Gastroesophageal sphincter (tissue), 4 donors: ENCODE data around the gene SPESP1. TPM values are rescaled to one million over a fixed set of nuclear protein-coding genes. Genes with fewer than 3 reads are reported as not detected.

ENCODE experiments used
- ATAC-seq: fragments of 150-250 bp; one replicate; pipeline ENCODE4 v1.9.1; 2016; ENCODE audit warnings: mild to moderate bottlenecking, moderate library complexity
- H3K27ac ChIP-seq, 4 donors: fragments of 200-600 bp; sonication (generic) in 3 of 4; 1 replicate in 3 of 4; 2 replicates in 1 of 4; pipeline ENCODE4 v1.5.1; 2016 to 2019
- H3K27me3 ChIP-seq: fragments of 200-600 bp; sonication (generic); one replicate; pipeline ENCODE4 v1.5.1; 2019
- H3K36me3 ChIP-seq, 2 donors: fragments of 200-600 bp; sonication (generic); one replicate each; pipeline ENCODE4 v1.5.1; 2019; ENCODE audit warnings: control low read depth in 1 of 2
- H3K4me1 ChIP-seq, 3 donors: fragments of 200-600 bp; sonication (generic); 1 replicate in 2 of 3; 2 replicates in 1 of 3; pipeline ENCODE4 v1.5.1; 2016 to 2019; ENCODE audit warnings: control low read depth in 2 of 3
- H3K4me3 ChIP-seq, 2 donors: fragments of 200-600 bp; sonication (generic); one replicate each; pipeline ENCODE4 v1.5.1; 2019; ENCODE audit warnings: mild to moderate bottlenecking in 1 of 2, moderate library complexity in 1 of 2
- H3K9me3 ChIP-seq, 3 donors: fragments of 200-600 bp; sonication (generic); one replicate each; pipeline ENCODE4 v1.5.1; 2017 to 2019; ENCODE audit warnings: control low read depth in 2 of 3
- CTCF ChIP-seq, 4 experiments: fragments of 200-600 bp in 2 of 4; fragments of 450-650 bp in 2 of 4; sonication (generic) in 1 of 4; IDR thresholded peaks; one replicate each; pipeline ENCODE4 v1.5.1; 2017 to 2019; ENCODE audit warnings: antibody characterized with exemption in 4 of 4, mild to moderate bottlenecking in 2 of 4, moderate library complexity in 2 of 4
- EP300 ChIP-seq: sonication (generic); formaldehyde crosslinking; IDR thresholded peaks from one replicate; pipeline ENCODE4 v1.6.1; 2017; ENCODE audit warnings: antibody characterized with exemption, mild to moderate bottlenecking
- POLR2A ChIP-seq, 2 donors: fragments of 450-650 bp; IDR thresholded peaks; one replicate each; pipeline ENCODE4 v1.6.1; 2017; ENCODE audit warnings: antibody characterized with exemption in 2 of 2, mild to moderate bottlenecking in 2 of 2, moderate library complexity in 1 of 2
- POLR2AphosphoS5 ChIP-seq: sonication (generic); formaldehyde crosslinking; IDR thresholded peaks from one replicate; pipeline ENCODE4 v1.6.1; 2017; ENCODE audit warnings: antibody characterized with exemption
- WGBS, 2 donors: methylation state at CpG; one replicate each; pipeline ENCODE4 v1.1.5; 2018; ENCODE audit warnings: low coverage in 1 of 2; 5-methylcytosine and 5-hydroxymethylcytosine counted together
- total RNA-seq, 4 donors: library from RNA; depleted of rRNA; stranded (reverse); fragments of >200 nt; gene quantifications; one replicate each; pipeline ENCODE4 v1.1.0, GENCODE V29; 2016

The SPESP1 gene
- total RNA-seq, 4 donors from 2014 or later = 1.6 to 5.9 (median 2.7) TPM

GRCh38 chr15:68985361-68985891, 55.1 kb downstream of the SPESP1 start:
- Histone ChIP-seq H3K36me3 (no peaks in the 10 kb centered on the region), H3K27me3 (peaks cover 7% of the 10 kb centered on the region), H3K27ac (no peak overlapping the region), H3K4me1 (no peaks in the 10 kb centered on the region), H3K4me3 (no peak overlapping the region), H3K9me3 (no peaks in the 10 kb centered on the region)
- WGBS, 2 donors = 81 to 100% methylated on average over 1 to 4 of the region's 5 CpGs
- ATAC-seq = no peak
- no peak for TF ChIP-seq EP300
- TF ChIP-seq CTCF (IDR thresholded peaks at IDR 0.05) = no peak
- TF ChIP-seq POLR2AphosphoS5 = no peak
- no peak for TF ChIP-seq POLR2A (IDR thresholded peaks at IDR 0.05)

GRCh38 chr15:68986322-68986721, 56.0 kb downstream of the SPESP1 start:
- no peak overlapping the region for H3K27ac ChIP-seq
- no peak overlapping the region for H3K4me3 ChIP-seq
- TF ChIP-seq POLR2AphosphoS5 = no peak
- TF ChIP-seq CTCF (IDR thresholded peaks at IDR 0.05) = no peak
- no peak for TF ChIP-seq EP300
- no peak for TF ChIP-seq POLR2A (IDR thresholded peaks at IDR 0.05)
- H3K9me3 ChIP-seq = no peaks in the 10 kb centered on the region
- peaks cover 7% of the 10 kb centered on the region for H3K27me3 ChIP-seq
- no peaks in the 10 kb centered on the region for H3K4me1 ChIP-seq
- H3K36me3 ChIP-seq = no peaks in the 10 kb centered on the region
- 68 to 90% methylated on average over 2 to 5 of the region's 5 CpGs for WGBS, 2 donors
- no peak for ATAC-seq

- H3K27ac ChIP-seq = no peak overlapping the region
- no peak for ATAC-seq
- WGBS, 2 donors = 87 to 88% methylated on average over 3 to 6 of the region's 6 CpGs
- no peaks in the 10 kb centered on the region for H3K9me3 ChIP-seq
- no peak overlapping the region for H3K4me3 ChIP-seq
- TF ChIP-seq POLR2AphosphoS5 = no peak
- TF ChIP-seq POLR2A (IDR thresholded peaks at IDR 0.05) = no peak
- no peak for TF ChIP-seq EP300
- no peak for TF ChIP-seq CTCF (IDR thresholded peaks at IDR 0.05)
- no peaks in the 10 kb centered on the region for H3K36me3 ChIP-seq
- no peaks in the 10 kb centered on the region for H3K4me1 ChIP-seq
- H3K27me3 ChIP-seq = peaks cover 7% of the 10 kb centered on the region
Measured at GRCh38 chr15:68987120-68987519, 56.8 kb downstream of the SPESP1 start.

- no peaks in the 10 kb centered on the region for H3K4me1 ChIP-seq
- ATAC-seq = no peak
- no peaks in the 10 kb centered on the region for H3K9me3 ChIP-seq
- WGBS, 2 donors = 40% methylated on average over 1 of the region's 1 CpG; no CpG with 5 or more reads in 1 of the 2 donors
- no peak overlapping the region for H3K27ac ChIP-seq
- peaks cover 7% of the 10 kb centered on the region for H3K27me3 ChIP-seq
- no peaks in the 10 kb centered on the region for H3K36me3 ChIP-seq
- TF ChIP-seq POLR2A (IDR thresholded peaks at IDR 0.05) (no peak), CTCF (IDR thresholded peaks at IDR 0.05) (no peak), EP300 (no peak)
- no peak overlapping the region for H3K4me3 ChIP-seq
Measured at GRCh38 chr15:68987676-68988075, 57.4 kb downstream of the SPESP1 start.

- H3K36me3 ChIP-seq = no peaks in the 10 kb centered on the region
- peaks cover 7% of the 10 kb centered on the region for H3K27me3 ChIP-seq
- no peak overlapping the region for H3K27ac ChIP-seq
- H3K9me3 ChIP-seq = no peaks in the 10 kb centered on the region
- no peak for ATAC-seq
- 83 to 100% methylated on average over 1 of the region's 2 CpGs for WGBS, 2 donors
- TF ChIP-seq POLR2A (IDR thresholded peaks at IDR 0.05) (no peak), CTCF (IDR thresholded peaks at IDR 0.05) (no peak), EP300 (no peak), POLR2AphosphoS5 (no peak)
- H3K4me1 ChIP-seq = no peaks in the 10 kb centered on the region
- no peak overlapping the region for H3K4me3 ChIP-seq
Measured at GRCh38 chr15:68989541-68990230, 59.4 kb downstream of the SPESP1 start.
